HCT116 (cell line): ENCODE data around the gene KMT2C.

Experiments used
- CBX3 ChIP-seq: IDR thresholded peaks from 2 replicates; pipeline ENCODE4 v1.6.1; 2012; ENCODE audit warnings: low read depth
- EGR1 ChIP-seq: IDR thresholded peaks from 2 replicates; pipeline ENCODE4 v1.6.1; 2012; ENCODE audit warnings: low read depth
- ELF1 ChIP-seq: IDR thresholded peaks from 2 replicates; pipeline ENCODE4 v1.6.1; 2012; ENCODE audit warnings: low read depth, borderline replicate concordance
- EZH2 ChIP-seq: fragments of 200-600 bp; sonication (generic); IDR thresholded peaks from 2 replicates; pipeline ENCODE4 v1.6.1; 2017; ENCODE audit warnings: antibody characterized with exemption, mixed run types
- POLR2AphosphoS5 ChIP-seq: IDR thresholded peaks from 2 replicates; pipeline ENCODE4 v1.6.1; 2011; ENCODE audit warnings: mild to moderate bottlenecking, low read depth, low read length, moderate library complexity
- TF ChIP-seq, protein P1 (sequence below), 3 experiments: fragments of 200-600 bp in 1 of 3; sonication (generic) in 1 of 3; IDR thresholded peaks in 2 of 3; conservative IDR thresholded peaks in 1 of 3; 2 replicates each; pipeline ENCODE4 v1.5.1; 2012 to 2017; ENCODE audit warnings: low read depth in 2 of 3, low read length in 2 of 3, antibody characterized with exemption in 1 of 3, borderline replicate concordance in 1 of 3, control low read depth in 1 of 3, mild to moderate bottlenecking in 1 of 3, mixed read lengths in 1 of 3, mixed run types in 1 of 3, moderate library complexity in 1 of 3; ENCODE audit not compliant: insufficient read depth in 1 of 3
- TF ChIP-seq, protein P2 (sequence below): IDR thresholded peaks from 2 replicates; pipeline ENCODE4 v1.6.1; 2012; ENCODE audit warnings: low read depth
- TF ChIP-seq, protein P3 (sequence below): IDR thresholded peaks from 2 replicates; pipeline ENCODE4 v1.6.1; 2012

DNA sequence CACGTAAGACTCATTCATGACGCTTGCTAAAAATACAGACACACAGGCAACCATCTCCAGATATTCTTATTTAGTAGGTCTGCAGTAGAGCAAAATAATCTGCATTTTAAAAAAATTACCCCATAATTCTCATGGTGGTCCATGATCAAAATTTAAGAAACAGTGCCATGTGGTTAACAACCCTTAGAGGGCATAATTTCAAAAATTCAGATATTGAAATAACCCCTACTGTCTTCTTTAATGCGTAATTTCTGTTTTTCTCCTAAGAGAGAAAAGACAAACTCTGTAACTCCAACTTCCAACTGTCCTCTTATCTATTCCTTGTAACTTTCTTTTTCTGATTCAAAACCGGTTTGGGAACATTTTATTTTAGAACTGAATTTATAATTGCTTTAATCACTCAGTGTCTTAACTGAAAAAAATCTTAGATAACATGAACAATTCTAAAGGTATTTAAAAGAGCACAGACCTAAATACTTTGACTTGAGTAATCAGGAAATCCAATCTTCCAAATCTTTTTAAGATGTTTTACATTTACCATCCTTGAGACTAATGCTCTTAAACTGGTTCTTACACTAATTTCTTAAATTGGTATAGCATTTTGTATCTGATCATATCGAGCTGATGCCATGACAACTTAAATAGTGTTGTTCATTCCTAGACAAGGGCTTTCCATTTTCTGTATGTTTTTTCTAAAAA, 262.3 kb downstream of the KMT2C start:
- no peak for TF ChIP-seq EZH2
- TF ChIP-seq, protein P1, sequence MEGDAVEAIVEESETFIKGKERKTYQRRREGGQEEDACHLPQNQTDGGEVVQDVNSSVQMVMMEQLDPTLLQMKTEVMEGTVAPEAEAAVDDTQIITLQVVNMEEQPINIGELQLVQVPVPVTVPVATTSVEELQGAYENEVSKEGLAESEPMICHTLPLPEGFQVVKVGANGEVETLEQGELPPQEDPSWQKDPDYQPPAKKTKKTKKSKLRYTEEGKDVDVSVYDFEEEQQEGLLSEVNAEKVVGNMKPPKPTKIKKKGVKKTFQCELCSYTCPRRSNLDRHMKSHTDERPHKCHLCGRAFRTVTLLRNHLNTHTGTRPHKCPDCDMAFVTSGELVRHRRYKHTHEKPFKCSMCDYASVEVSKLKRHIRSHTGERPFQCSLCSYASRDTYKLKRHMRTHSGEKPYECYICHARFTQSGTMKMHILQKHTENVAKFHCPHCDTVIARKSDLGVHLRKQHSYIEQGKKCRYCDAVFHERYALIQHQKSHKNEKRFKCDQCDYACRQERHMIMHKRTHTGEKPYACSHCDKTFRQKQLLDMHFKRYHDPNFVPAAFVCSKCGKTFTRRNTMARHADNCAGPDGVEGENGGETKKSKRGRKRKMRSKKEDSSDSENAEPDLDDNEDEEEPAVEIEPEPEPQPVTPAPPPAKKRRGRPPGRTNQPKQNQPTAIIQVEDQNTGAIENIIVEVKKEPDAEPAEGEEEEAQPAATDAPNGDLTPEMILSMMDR (IDR thresholded peaks at IDR 0.05 in 2 of 3, conservative IDR thresholded peaks at IDR 0.05 in 1 of 3; ENCODE audit: borderline replicate concordance in 1 of 3, insufficient read depth in 1 of 3, low read depth in 2 of 3, low read length in 2 of 3), result no peak; a peak in 1 of 6 replicates
- TF ChIP-seq POLR2AphosphoS5, result no peak
- TF ChIP-seq CBX3, result no peak
- TF ChIP-seq, protein P2, sequence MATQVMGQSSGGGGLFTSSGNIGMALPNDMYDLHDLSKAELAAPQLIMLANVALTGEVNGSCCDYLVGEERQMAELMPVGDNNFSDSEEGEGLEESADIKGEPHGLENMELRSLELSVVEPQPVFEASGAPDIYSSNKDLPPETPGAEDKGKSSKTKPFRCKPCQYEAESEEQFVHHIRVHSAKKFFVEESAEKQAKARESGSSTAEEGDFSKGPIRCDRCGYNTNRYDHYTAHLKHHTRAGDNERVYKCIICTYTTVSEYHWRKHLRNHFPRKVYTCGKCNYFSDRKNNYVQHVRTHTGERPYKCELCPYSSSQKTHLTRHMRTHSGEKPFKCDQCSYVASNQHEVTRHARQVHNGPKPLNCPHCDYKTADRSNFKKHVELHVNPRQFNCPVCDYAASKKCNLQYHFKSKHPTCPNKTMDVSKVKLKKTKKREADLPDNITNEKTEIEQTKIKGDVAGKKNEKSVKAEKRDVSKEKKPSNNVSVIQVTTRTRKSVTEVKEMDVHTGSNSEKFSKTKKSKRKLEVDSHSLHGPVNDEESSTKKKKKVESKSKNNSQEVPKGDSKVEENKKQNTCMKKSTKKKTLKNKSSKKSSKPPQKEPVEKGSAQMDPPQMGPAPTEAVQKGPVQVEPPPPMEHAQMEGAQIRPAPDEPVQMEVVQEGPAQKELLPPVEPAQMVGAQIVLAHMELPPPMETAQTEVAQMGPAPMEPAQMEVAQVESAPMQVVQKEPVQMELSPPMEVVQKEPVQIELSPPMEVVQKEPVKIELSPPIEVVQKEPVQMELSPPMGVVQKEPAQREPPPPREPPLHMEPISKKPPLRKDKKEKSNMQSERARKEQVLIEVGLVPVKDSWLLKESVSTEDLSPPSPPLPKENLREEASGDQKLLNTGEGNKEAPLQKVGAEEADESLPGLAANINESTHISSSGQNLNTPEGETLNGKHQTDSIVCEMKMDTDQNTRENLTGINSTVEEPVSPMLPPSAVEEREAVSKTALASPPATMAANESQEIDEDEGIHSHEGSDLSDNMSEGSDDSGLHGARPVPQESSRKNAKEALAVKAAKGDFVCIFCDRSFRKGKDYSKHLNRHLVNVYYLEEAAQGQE, result no peak
- TF ChIP-seq ELF1, result no peak
- TF ChIP-seq, protein P3, sequence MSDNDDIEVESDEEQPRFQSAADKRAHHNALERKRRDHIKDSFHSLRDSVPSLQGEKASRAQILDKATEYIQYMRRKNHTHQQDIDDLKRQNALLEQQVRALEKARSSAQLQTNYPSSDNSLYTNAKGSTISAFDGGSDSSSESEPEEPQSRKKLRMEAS, result no peak
- no peak for TF ChIP-seq EGR1
